Activated naive CD4-positive, alpha-beta T cell treated with anti-CD3 and anti-CD28 coated beads, Interleukin-2, amount 10 ng/mL, durations not matched to agents 7 days and 5 days (primary cell): Measurements from ENCODE around the gene GAS6.
"Not testable (repeated sequence)": the region's sequence is repeated elsewhere in the genome, so short reads cannot be mapped to it uniquely, and the experiment has no call there.

Source experiments
- CTCF ChIA-PET: fragments of 350-600 bp; sonication (Branson Sonifier 250); formaldehyde crosslinking; loops from one replicate; lab custom pipeline; 2021; ENCODE audit warnings: antibody characterized with exemption; lab: Charles Lee
- DNase-seq: peaks from one replicate; pipeline ENCODE4 v3.0.0-alpha.2; 2020
- H3K27ac Mint-ChIP-seq: one replicate; pipeline ENCODE4 v1.8.0; 2021; ENCODE audit warnings: mild to moderate bottlenecking, moderate library complexity, mixed read lengths
- H3K27me3 Mint-ChIP-seq: one replicate; pipeline ENCODE4 v1.8.0; 2021; ENCODE audit warnings: mild to moderate bottlenecking, mixed read lengths
- H3K36me3 Mint-ChIP-seq: one replicate; pipeline ENCODE4 v1.8.0; 2021; ENCODE audit warnings: mixed read lengths
- H3K4me1 Mint-ChIP-seq: one replicate; pipeline ENCODE4 v1.8.0; 2021; ENCODE audit warnings: mixed read lengths
- H3K4me3 Mint-ChIP-seq: one replicate; pipeline ENCODE4 v1.8.0; 2021; ENCODE audit warnings: mild to moderate bottlenecking, moderate library complexity, mixed read lengths
- H3K9me3 Mint-ChIP-seq: one replicate; pipeline ENCODE4 v1.8.0; 2021; ENCODE audit warnings: mixed read lengths

Gene GAS6

GRCh38 chr13:113793718-113794085 is 70.2 kb downstream of the GAS6 start:
- no peak overlapping the region for H3K27ac Mint-ChIP-seq
- no peaks in the 10 kb centered on the region for H3K27me3 Mint-ChIP-seq
- CTCF ChIA-PET: no interaction called here
- no peak overlapping the region for H3K4me3 Mint-ChIP-seq
- H3K36me3 Mint-ChIP-seq: no peaks in the 10 kb centered on the region
- H3K4me1 Mint-ChIP-seq: no peaks in the 10 kb centered on the region
- no peaks in the 10 kb centered on the region for H3K9me3 Mint-ChIP-seq
- no peak for DNase-seq

GRCh38 chr13:113792886-113793717 is 70.8 kb downstream of the GAS6 start:
- CTCF ChIA-PET: no interaction called here
- H3K27me3 Mint-ChIP-seq: no peaks in the 10 kb centered on the region
- H3K4me1 Mint-ChIP-seq: no peaks in the 10 kb centered on the region

GRCh38 chr13:113792236-113792770 is 71.6 kb downstream of the GAS6 start:
- no peaks in the 10 kb centered on the region for H3K4me1 Mint-ChIP-seq
- DNase-seq: no peak
- H3K9me3 Mint-ChIP-seq: no peaks in the 10 kb centered on the region
- no peak overlapping the region for H3K4me3 Mint-ChIP-seq
- H3K36me3 Mint-ChIP-seq: no peaks in the 10 kb centered on the region
- CTCF ChIA-PET: no interaction called here
- H3K27ac Mint-ChIP-seq: no peak overlapping the region
- H3K27me3 Mint-ChIP-seq: no peaks in the 10 kb centered on the region

More at GRCh38 chr13:113792886-113793717, 70.8 kb downstream of the GAS6 start:
- H3K36me3 Mint-ChIP-seq: no peaks in the 10 kb centered on the region
- H3K27ac Mint-ChIP-seq: no peak overlapping the region
- H3K9me3 Mint-ChIP-seq: no peaks in the 10 kb centered on the region
- no peak for DNase-seq
- no peak overlapping the region for H3K4me3 Mint-ChIP-seq

- Mint-ChIP-seq H3K27ac (no peak overlapping the region), H3K4me3 (no peak overlapping the region), H3K36me3 (no peaks in the 10 kb centered on the region), H3K9me3 (no peaks in the 10 kb centered on the region), H3K4me1 (no peaks in the 10 kb centered on the region), H3K27me3 (no peaks in the 10 kb centered on the region)
- no peak for DNase-seq
- CTCF ChIA-PET: no interaction called here
Measured at GRCh38 chr13:113791761-113792160, 72.1 kb downstream of the GAS6 start.

- Mint-ChIP-seq H3K4me3 (no peak overlapping the region), H3K9me3 (no peaks in the 10 kb centered on the region), H3K27me3 (no peaks in the 10 kb centered on the region), H3K36me3 (no peaks in the 10 kb centered on the region), H3K27ac (no peak overlapping the region), H3K4me1 (no peaks in the 10 kb centered on the region)
- CTCF ChIA-PET: no interaction called here
- no peak for DNase-seq
Measured at GRCh38 chr13:113791226-113791625, 72.7 kb downstream of the GAS6 start.

- CTCF ChIA-PET, H3K9me3 Mint-ChIP-seq, H3K27me3 Mint-ChIP-seq, DNase-seq, H3K36me3 Mint-ChIP-seq, H3K27ac Mint-ChIP-seq, H3K4me3 Mint-ChIP-seq, H3K4me1 Mint-ChIP-seq: not testable (repeated sequence)
Measured at GRCh38 chr13:113789931-113790330, 73.9 kb downstream of the GAS6 start.

GRCh38 chr13:113789167-113789566 is 74.7 kb downstream of the GAS6 start:
- no peak for DNase-seq
- no peaks in the 10 kb centered on the region for H3K9me3 Mint-ChIP-seq
- H3K36me3 Mint-ChIP-seq: no peaks in the 10 kb centered on the region
- H3K4me3 Mint-ChIP-seq: no peak overlapping the region
- no peak overlapping the region for H3K27ac Mint-ChIP-seq
- no peaks in the 10 kb centered on the region for H3K4me1 Mint-ChIP-seq
- peaks cover 15% of the 10 kb centered on the region for H3K27me3 Mint-ChIP-seq
- CTCF ChIA-PET: interaction anchor here (0.6 kb wide), 1 partner anchor 10 kb away, joined by 4 read pairs; no protein-coding TSS in a partner anchor

- Mint-ChIP-seq H3K27ac (no peak overlapping the region), H3K9me3 (no peaks in the 10 kb centered on the region), H3K4me3 (no peak overlapping the region), H3K36me3 (no peaks in the 10 kb centered on the region), H3K27me3 (peaks cover 21% of the 10 kb centered on the region), H3K4me1 (no peaks in the 10 kb centered on the region)
- CTCF ChIA-PET: interaction anchor here (0.6 kb wide), 1 partner anchor 11 kb away, joined by 4 read pairs; no protein-coding TSS in a partner anchor
- no peak for DNase-seq
Measured at GRCh38 chr13:113788413-113789135, 75.3 kb downstream of the GAS6 start.

- Mint-ChIP-seq H3K27ac (no peak overlapping the region), H3K27me3 (peaks cover 26% of the 10 kb centered on the region), H3K4me1 (no peaks in the 10 kb centered on the region), H3K9me3 (no peaks in the 10 kb centered on the region), H3K4me3 (no peak overlapping the region), H3K36me3 (no peaks in the 10 kb centered on the region)
- DNase-seq: no peak
- CTCF ChIA-PET: no interaction called here
Measured at GRCh38 chr13:113787694-113788093, 76.2 kb downstream of the GAS6 start.

- Mint-ChIP-seq H3K27ac (no peak overlapping the region), H3K36me3 (no peaks in the 10 kb centered on the region), H3K9me3 (no peaks in the 10 kb centered on the region), H3K4me3 (no peak overlapping the region), H3K4me1 (no peaks in the 10 kb centered on the region), H3K27me3 (peaks cover 26% of the 10 kb centered on the region)
- no peak for DNase-seq
- CTCF ChIA-PET: no interaction called here
Measured at GRCh38 chr13:113786262-113786841, 77.5 kb downstream of the GAS6 start.

GRCh38 chr13:113785051-113786010 is 78.5 kb downstream of the GAS6 start:
- H3K4me1 Mint-ChIP-seq: no peaks in the 10 kb centered on the region
- no peaks in the 10 kb centered on the region for H3K9me3 Mint-ChIP-seq
- no peaks in the 10 kb centered on the region for H3K36me3 Mint-ChIP-seq
- DNase-seq: no peak
- peaks cover 26% of the 10 kb centered on the region for H3K27me3 Mint-ChIP-seq
- CTCF ChIA-PET: no interaction called here
- H3K4me3 Mint-ChIP-seq: no peak overlapping the region
- H3K27ac Mint-ChIP-seq: no peak overlapping the region

GRCh38 chr13:113784645-113785024 is 79.2 kb downstream of the GAS6 start:
- Mint-ChIP-seq H3K4me1 (no peaks in the 10 kb centered on the region), H3K27me3 (peaks cover 26% of the 10 kb centered on the region), H3K9me3 (no peaks in the 10 kb centered on the region), H3K4me3 (no peak overlapping the region), H3K27ac (no peak overlapping the region), H3K36me3 (no peaks in the 10 kb centered on the region)
- DNase-seq: no peak
- CTCF ChIA-PET: no interaction called here

- H3K36me3 Mint-ChIP-seq: no peaks in the 10 kb centered on the region
- CTCF ChIA-PET: no interaction called here
- no peak overlapping the region for H3K4me3 Mint-ChIP-seq
- no peaks in the 10 kb centered on the region for H3K4me1 Mint-ChIP-seq
- H3K9me3 Mint-ChIP-seq: no peaks in the 10 kb centered on the region
- no peak for DNase-seq
- no peak overlapping the region for H3K27ac Mint-ChIP-seq
- H3K27me3 Mint-ChIP-seq: peaks cover 30% of the 10 kb centered on the region
Measured at GRCh38 chr13:113783966-113784644, 79.8 kb downstream of the GAS6 start.
